Sigmoid colon (tissue), 3 donors: ENCODE measurements around the gene LOC128125822.

Source experiments
- POLR2A ChIP-seq, 2 donors: fragments of 450-650 bp; IDR thresholded peaks; one replicate each; pipeline ENCODE4 v1.6.1; 2016; ENCODE audit warnings: antibody characterized with exemption in 2 of 2, mild to moderate bottlenecking in 2 of 2, moderate library complexity in 2 of 2
- TF ChIP-seq, protein P1 (sequence below), 4 experiments: fragments of 450-650 bp in 3 of 4; fragments of 200-600 bp in 1 of 4; IDR thresholded peaks; one replicate each; pipeline ENCODE4 v1.5.1; 2016 to 2019; ENCODE audit warnings: antibody characterized with exemption in 4 of 4, mild to moderate bottlenecking in 3 of 4, moderate library complexity in 2 of 4

- TF ChIP-seq, protein P1, sequence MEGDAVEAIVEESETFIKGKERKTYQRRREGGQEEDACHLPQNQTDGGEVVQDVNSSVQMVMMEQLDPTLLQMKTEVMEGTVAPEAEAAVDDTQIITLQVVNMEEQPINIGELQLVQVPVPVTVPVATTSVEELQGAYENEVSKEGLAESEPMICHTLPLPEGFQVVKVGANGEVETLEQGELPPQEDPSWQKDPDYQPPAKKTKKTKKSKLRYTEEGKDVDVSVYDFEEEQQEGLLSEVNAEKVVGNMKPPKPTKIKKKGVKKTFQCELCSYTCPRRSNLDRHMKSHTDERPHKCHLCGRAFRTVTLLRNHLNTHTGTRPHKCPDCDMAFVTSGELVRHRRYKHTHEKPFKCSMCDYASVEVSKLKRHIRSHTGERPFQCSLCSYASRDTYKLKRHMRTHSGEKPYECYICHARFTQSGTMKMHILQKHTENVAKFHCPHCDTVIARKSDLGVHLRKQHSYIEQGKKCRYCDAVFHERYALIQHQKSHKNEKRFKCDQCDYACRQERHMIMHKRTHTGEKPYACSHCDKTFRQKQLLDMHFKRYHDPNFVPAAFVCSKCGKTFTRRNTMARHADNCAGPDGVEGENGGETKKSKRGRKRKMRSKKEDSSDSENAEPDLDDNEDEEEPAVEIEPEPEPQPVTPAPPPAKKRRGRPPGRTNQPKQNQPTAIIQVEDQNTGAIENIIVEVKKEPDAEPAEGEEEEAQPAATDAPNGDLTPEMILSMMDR (IDR thresholded peaks at IDR 0.05) = no peak
- TF ChIP-seq POLR2A (IDR thresholded peaks at IDR 0.05) = no peak
Measured at GRCh38 chr6:63592886-63593285, 20.6 kb downstream of the LOC128125822 start.
